HPDE6-E6E7 (cell line): Measurements from ENCODE around the gene SCML2.
"Not testable (repeated sequence)": the region's sequence is repeated elsewhere in the genome, so short reads cannot be mapped to it uniquely, and the experiment has no call there.

Source experiments
- DNase-seq: peaks from one replicate; pipeline ENCODE4 v3.0.0; 2011; ENCODE audit warnings: missing footprints; ENCODE audit errors: extremely low spot score

Gene SCML2

DNA sequence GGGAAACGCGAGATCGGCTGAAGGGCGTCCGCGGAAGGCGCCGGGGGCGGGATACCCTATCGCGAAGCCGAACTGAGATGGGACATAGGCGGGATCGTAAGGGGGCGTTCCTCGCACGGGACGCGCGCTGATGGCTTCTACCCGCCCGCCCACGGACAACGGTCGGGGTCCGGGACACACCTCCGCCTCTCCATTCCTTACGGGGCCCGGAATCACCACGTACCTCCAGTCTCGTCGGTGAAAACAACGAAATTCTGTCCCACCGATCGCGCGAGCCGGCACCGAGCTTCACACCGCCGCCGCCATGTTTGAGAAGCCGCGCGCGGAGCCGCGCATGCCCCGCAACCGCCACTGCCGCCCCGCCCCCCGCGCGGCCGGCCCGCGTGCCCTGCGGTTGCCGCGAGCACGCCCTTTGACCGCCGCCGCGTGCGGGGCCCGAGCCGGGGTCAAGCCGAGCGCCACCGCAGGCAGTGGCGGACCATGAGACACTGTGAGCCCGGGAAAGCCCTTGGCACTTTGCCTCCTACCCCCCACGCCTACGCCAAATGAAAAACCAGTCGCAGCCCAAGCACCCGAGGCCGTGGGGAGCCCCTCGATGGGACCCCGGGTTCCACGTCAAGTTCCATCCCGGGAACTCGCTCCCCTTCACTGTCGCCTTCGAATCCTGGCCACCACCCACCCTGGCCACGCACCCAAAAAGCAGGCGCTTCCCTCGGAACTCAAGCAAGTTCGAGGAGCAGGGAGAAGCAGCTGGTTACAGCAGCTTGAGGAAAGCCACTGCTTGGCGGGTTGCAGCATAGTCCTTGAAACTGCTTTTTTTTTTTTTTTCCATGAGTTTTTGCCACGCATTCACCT is at the start of gene SCML2:
Gene SCML2 (minus strand): TSS at position 320 of the 855 bp plus-strand sequence. CDS start 20,617 bp downstream, outside the sequence.
- DNase-seq: no peak

DNA sequence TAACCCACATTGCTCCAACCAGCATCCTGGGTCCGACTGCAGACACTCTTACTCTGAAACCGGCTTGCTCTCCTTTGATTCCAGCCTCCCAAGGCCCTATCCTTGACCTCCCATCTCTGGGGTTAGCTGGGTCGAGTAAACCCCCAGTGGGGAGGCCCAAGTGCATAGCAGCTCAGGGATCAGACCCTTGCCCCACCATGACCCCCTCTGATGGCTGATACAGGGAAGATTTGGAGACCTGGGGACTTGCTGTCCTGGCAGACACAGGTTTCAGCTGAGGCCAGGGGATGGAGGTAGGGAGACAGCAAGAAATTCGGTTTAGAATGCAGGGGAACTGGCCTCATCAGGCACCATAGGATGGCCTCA is 47.3 kb upstream of the SCML2 start:
- no peak for DNase-seq

DNA sequence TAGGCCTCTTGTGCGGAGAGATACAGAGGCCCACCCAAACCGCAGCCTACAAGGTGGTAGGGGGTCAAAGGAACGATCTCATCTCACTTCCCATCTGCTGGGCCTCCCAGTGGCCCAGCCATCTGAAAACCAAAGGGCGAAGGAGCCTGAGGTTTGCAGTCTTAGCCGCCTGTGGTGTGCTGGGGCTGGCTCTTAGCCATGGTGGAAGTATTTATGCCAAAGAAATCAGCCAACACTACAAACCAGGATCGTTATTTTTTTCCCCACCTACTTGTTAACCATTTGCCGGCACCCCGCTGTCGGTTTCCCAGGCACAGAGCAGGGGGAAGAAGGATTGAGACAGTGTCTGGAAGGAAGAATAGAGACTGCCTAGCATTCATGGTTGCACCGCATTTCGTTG is 40.0 kb upstream of the SCML2 start:
- no peak for DNase-seq

DNA sequence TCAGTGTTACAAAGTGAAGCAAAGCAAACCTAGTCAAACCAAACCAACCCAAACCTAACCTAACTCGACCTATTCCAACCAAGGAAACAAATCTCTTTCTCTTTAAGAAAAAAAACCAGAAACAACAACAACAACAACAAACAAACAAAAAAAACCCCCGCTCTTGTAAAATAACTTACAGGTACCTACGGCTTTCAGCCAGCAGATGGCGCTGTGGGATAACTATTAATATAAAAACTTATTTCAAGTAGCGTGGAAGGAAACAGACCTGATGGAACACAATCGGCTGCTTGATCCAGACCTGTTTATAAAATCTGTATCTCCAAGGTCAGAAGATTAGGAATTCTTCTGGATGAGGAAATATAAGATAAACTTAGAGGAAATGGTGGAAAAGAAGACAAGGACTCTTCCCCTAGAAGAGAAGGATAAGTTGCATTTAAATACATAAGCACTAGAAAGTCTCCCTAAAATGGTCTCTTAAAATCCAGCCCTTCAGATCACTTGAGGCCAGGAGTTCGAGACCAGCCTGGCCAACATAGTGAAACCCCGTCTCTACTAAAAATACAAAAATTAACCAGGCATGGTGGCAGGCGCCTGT is 36.6 kb upstream of the SCML2 start:
- no peak for DNase-seq

DNA sequence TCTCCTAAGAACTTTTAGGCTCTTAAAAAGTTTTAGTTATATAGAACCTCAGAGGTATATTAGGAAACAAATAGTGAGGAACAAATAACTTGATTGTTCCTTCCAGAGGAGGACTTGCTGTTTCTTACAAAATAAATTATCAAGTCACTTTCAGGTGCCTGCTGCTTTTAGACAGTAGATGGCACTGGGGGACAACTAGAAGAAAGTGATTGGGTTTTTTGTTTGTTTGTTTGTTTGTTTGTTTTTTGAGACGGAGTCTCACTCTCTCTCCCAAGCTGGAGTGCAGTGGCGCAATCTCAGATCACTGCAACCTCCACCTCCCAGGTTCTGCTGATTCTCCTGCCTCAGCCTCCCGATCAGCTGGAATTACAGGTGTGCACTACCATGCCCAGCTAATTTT is 35.5 kb upstream of the SCML2 start:
- DNase-seq: no peak

DNA sequence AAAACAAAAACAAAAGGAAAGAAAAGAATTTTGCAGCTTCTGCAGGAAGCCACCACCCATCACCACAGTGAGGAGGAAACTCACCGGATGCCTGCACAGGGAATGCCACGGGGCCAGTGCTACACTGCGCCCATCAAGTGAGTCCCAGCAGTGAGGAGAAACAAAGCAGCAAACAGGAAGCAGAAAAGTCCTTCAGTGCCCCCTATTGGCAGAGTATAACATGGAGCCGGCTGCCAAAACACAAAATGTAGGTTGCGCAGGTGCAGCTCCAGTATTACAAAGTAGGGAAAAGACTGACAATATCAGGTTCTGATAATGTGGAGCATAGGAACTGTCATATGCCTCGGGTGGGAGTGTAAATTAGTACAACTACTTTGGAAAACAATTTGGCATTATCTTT is 23.3 kb upstream of the SCML2 start:
- DNase-seq: no peak

DNA sequence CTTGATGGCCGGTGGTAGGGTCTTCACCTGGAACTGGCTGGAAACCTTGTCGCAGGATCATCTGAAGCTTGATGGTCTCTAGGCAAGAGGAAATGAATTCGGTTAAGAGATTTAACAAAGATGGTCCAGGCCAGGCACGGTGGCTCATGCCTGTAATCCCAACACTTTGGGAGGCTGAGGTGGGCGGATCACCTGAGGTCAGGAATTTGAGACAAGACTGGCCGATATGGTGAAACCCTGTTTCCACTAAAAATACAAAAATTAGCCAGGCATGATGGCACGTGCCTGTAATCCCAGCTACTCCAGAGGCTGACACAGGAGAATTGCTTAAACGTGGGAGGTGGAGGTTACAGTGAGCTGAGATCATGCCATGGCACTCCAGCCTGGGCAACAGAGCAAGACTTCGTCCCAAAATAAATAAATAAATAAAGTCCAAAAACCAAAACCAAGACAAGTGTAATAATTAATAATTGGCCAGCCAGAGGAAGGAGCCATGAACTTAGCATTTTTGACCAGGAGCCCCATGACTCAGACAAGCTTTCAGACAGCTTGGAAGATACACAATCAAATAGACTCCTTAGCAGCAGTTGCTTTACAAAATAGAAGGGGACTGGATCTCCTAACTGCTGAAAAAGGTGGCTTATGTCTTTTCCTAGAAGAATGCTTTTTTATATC is 20.8 kb upstream of the SCML2 start:
- not testable (repeated sequence) for DNase-seq

DNA sequence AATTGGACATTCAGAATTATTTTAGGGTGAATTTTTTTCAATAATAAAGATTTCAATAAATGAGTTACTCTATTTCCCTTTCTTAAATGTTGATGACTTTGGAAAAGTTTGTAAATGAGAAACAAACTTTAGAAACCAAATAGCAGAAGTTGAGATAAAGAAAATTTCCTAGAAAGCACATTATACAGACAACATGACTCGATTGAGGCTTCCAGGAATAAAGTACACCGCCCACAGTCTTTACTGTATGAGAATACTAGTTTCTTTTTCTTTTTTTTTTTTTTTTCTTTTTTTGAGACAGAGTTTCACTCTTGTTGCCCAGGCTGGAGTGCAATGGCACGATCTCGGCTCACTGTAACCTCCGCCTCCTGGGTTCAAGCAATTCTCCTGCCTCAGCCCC is 14.6 kb upstream of the SCML2 start:
- DNase-seq: not testable (repeated sequence)

DNA sequence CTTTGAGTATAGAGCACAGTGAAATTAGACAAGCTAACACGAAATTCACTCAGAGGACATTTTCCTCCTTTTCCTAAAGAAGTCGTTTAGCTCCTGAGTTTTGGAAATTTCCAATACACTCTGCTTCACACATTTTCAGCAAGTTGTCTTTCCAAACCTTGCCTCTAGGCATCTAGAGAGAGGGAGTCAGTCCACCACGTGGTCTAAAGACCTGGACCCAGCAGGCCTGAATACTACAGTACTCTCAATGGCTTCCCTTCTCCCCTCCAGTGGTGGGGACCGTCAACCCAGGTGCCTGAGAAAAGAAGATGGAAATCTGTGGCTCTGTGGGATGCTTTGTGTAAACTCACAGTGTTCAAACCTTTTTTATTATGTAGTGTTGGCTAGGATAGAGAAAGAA is 13.9 kb upstream of the SCML2 start:
- DNase-seq: no peak

DNA sequence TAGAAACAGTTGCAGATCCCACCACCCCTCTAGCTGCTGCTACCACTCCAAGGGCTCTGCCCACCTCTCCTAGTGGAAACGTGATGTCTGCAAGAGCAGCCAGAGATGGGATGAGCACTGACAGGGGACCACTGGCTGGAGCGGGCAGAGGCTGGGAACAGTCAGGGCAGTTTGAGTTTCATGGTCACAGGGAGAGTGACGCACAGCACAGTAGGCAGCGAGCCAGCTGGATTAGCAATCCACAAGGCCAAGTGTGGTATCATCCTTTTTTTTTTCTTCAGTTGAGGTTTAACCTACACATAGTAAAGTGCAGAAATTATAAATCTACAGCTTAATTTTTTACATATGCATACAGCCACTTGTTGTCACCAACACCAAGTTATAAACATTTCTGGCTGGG is 6.4 kb upstream of the SCML2 start:
- DNase-seq: no peak

DNA sequence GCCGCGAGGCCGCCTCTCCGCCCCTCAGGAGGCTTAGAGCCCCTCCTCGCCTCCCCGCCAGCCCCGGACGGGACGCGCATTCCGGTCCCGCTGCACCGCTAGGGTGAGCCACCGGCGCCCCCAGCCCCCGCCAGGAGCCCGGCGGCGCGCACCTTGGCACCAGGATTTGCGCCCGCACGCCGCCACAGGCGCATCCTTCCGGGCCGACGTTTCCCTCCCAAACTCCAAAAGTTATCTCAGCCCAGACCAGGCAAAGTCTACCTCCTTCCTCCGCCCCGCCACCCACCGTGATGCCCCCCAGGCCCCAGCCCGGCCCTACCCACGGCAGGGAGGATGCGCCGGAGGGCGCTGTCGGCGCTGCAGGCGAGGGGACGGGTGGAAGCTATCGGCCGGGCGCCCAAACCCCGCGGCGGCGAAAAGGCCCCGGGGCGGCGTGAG is 538 bp downstream of the SCML2 start:
- DNase-seq: no peak

DNA sequence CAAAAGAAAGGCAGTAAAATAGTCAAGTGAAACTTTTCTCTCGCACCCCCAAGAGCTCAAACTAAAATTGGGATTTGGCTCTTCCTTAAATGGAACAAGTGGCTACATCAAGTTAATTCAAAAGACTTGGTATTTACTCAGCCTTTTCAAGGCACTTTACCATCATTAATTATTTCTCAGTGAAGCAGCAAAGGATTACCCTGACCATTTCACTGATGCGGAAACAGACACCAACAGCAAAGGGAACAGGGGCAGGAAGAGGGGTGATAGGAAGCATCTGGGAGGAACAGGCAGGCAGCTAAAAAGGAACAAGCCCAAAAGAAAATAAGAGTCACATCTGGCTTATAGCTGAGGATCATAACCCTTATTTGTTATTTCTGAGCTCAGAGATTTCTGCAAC is 2.7 kb downstream of the SCML2 start:
- no peak for DNase-seq

DNA sequence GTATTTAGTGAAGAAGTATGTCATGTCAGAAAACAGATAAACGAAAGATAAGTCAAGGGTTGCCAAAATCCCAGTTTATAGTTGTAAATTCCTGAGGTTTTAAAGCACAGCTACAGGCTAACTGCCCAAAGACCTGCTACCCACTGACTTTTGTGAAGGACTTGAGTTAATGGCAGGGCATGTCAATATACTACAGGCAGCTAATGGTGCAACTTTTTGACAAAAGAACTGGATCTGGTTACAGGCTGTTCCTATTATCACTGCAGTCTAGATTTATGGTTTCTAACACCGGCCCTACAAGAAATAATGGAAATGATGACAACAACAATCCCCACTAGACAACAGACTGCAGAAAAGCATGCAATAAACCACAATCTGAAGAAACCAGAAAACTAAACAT is 6.4 kb downstream of the SCML2 start:
- DNase-seq: no peak

DNA sequence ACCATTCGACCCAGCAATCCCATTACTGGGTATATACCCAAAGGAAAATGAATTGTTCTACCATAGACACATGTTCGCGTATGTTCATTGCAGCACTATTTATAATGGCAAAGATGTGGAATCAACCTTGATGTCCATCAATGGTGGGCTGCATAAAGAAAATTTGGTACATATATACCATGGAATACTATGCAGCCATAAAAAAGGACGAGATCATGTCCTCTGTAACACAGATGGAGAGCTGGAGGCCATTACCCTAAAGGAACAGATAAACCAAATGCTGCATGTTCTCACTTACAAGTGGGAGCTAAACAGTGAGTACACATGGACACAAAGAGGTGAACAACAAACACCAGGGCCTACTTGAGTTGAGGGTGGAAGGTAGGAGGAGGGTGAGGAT is 45.1 kb downstream of the SCML2 start:
- no peak for DNase-seq

DNA sequence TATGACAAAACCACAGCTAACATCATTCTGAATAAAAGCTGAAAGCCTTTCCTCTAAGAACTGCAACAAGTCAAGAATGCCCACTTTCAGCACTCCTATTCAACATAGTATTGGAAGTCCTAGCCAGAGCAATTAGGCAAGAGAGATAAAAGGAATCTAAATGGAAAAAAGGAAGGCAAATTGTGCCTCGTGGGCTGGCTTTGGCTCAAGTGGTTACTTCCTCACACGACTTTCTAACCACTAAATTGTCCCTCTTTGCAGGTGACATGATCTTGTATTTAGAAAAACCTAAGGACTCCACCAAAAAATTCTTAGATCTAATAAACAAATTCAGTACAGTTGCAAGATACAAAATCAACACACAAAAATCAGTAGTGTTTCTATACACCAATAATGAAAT is 57.2 kb downstream of the SCML2 start:
- DNase-seq: no peak

DNA sequence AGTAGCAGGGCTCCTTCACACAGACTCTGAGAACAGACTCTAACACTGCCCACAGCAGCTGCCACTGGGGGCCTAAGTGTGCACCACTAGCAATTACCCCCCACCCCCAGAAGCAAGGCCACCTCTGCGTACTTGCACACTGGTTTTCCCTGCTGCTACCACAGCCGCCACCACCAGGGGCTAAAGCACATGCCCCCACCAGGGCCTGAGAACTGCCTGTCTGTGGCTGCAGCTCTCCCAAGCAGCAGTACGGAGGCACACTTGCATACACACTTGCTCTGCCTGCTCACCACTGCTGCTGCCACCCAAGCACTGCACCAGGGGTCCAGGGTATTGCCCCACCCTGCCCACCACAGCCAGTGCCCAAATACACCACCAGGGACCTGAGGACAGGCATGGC is 59.6 kb downstream of the SCML2 start:
- DNase-seq: no peak

DNA sequence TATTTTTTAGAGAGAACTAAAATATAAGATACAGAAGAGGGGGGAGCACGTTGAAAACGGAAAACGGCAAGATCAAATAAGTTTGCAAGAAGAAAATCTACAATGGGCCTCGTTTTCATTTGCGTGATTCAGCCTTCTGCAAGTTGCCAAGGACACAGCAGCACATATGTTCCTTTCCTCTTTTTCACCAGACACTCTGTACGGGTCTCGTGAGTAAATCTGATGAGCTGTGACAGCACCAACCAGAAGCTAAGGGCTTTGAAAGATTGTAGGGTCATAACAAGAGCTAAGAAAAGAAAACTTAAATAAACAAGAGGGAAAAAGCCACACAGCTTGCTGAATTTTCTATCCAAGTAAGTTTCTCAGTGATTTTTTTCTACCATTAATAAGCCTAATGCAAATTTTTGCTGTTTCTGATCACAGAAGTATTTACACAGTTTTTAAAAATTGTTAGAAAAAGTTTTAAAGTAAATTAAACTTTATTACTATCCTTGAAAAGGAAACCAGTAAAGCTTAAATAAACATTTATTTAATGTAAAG is 63.4 kb downstream of the SCML2 start:
- DNase-seq: no peak

DNA sequence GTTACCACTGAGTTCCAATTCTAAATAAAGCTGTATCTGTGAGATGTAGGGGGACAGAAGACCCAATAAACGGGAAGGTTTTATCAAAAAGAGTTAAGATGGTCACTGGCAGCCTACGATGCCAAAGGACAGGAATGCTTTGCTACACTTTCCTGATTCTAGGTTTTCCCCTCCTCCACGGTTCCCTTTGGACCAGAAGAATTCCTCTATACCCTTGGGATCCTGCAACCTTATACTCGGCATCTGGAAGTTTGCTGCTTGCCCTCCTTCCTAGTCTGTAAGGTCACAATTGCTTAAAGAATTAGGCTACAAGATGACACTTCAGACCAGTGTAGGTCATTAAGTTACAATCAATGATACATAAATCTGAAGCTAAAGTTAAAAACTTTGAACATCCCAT is 64.3 kb downstream of the SCML2 start:
- no peak for DNase-seq

DNA sequence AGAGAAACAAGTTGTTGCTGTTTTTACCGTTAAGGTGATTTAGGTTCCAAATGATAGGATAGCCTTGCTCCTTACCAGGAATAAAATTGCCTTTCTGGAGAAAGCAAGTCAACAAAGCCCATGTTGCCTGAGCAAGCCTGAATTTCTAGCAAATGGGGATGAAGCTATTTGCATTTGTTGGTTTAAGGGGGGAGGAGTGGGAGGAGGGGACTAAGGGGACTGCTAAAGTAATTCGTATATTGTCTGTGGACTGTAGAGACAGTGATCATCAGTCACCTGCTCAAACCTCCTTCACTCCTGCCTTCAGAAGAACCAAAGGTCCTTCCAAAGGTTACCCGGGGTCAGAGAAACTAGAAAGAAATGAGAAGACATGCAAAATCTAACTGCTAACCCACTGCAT is 65.8 kb downstream of the SCML2 start:
- no peak for DNase-seq

DNA sequence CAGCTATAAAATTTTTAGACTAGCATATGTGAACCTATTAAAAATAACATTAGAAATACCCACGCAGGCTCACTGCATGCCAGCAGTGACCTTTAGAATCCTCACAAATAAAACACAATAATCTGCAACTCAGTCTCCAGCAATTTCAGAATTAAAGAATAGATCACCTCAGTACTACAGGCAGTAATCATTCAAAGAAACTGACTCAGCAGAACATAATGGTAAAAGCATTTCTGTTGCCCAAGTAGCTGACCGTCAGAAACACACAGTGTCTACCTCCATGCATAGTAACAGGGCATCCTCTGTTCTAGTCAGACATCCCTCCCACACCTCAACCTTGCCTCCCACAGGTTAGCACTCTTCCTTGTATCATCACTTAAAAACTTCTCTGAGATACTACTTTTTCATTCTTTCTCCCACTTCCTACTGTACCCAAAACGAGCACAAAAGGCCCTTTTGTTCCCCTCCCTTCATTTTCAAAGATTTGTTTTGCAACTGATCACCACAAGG is 68.1 kb downstream of the SCML2 start:
- no peak for DNase-seq

DNA sequence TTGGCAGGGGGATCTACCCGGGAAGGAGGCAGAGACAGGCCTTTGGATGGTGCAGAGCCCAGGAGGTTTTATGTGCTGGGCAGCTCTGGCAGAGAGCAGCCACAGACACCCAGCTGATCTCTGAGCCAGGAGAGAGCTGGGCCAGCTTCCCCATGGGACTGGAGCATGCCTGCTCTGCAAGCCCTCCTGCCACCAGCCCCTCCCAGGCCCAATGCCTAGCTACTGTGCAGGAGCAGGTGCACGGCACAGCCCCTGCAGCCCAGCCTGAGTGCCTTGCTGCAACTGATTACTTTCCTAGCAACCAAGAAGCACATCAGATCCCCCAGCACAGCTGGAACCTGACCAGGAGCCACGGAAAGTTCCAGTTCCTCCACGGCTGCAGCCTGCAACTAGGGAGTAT is 76.0 kb downstream of the SCML2 start:
- no peak for DNase-seq

DNA sequence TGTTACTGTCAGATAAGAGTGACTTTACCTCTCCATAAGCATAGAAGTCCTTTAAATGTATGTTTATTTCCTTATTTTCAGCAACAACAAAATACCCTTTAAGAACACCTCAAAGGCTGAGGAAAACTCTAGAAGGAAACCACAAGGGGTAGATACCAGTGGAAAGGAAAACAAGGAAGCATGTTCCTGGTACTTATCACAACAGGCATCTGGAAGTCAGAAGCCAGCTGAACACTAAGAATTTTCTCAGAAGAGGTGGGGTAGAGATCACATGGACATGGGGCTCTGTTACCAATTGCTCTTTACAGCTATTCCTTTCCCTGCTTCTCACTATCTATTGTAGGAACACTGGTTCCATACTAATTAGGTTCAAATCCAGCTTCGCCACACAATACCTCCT is 82.3 kb downstream of the SCML2 start:
- no peak for DNase-seq

DNA sequence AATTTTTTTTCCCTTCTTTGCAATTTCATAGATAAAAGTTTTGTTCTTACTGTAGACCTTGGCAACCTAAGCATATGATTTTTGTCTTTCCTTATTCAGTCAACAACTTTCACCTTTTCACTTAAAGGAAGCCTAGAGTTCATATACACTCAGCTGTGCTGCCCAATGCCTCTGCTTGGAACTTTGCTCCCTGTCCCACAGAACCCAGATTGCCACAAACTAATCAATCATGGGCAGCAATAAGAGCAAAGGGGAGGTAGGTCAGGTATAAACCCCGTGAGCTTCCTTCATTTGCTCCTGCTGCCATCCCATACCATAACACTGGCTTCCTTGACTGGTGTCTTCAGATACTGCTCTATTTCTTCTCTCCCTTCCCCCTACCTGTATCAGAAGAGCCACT is 82.8 kb downstream of the SCML2 start:
- no peak for DNase-seq
